T-helper 9 cell (primary cell): ENCODE results near the gene SLC18A2.

ENCODE experiments used
- DNase-seq: peaks from one replicate; pipeline ENCODE4 v3.0.0-alpha.2; 2020

The SLC18A2 gene

GRCh38 chr10:117320050-117320665, 79.2 kb downstream of the SLC18A2 start:
- no peak for DNase-seq

- no peak for DNase-seq
These were observed 81.3 kb downstream of the SLC18A2 start for GRCh38 chr10:117322260-117322659.

GRCh38 chr10:117324367-117324766, 83.5 kb downstream of the SLC18A2 start:
- DNase-seq = no peak

- DNase-seq = no peak
These were observed 86.3 kb downstream of the SLC18A2 start for GRCh38 chr10:117327262-117327661.
